Measurements from ENCODE around the gene MTX3.

Gene MTX3

DNA sequence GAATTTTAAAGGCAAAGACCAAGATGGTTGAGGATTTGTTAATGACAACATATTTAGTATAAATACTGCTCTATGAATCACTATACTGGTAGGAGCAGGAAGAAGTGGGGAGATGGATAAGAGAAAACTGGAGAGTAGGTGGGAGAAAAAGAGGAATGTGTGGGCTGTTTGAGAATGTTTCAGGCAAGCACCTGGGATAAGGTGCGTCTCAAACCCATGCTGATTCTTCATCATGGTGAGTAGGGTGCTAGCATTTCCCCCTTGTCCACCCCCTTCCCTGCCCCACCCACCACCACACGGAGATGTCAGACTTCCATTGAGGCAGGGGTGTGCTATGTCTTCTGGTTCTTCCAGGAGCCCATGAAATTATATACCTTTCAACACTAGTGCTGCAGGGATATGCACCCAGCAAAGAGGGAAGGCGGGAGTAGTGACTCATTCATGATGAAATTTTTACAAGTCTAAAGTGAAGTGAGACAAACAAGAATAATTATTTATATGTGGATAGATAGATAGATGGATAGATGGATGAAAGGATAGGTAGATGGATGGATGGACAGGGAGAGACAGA lies 54.3 kb downstream of the MTX3 start:
- no peak for DNase-seq (ENCODE audit: low read depth in 2 of 3, low spot score in 1 of 3)

DNA sequence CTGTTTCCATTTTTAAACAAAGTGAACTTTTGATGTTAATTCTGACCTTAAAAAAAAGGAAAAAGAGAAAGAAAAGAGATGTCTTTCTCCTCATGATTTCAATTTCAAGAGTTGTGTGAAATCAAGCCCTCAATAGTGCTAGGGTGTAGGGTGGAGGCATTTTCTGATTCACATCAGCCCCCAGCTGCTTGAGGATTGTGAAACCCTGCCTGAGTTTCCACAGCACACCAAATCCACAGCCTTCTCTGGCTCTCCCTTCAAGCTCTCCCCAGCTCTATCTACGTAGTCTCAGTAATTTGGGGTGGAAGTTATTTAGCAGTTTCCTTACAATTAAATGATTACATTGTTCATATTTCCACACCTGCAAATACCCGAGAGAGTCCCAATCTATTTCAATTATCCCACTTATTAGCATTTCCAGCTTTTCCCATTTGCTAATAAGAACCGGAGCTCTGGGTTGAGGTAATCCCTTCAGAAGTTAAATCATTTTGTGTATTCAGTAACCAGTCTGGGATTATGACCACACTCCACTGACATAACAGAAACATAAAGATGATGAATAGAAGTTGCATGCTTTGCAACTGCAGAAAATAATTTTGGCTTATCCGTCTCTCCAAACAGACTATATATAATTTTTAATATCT lies 54.9 kb downstream of the MTX3 start:
- no peak for DNase-seq (ENCODE audit: low read depth in 2 of 3, low spot score in 1 of 3)

DNA sequence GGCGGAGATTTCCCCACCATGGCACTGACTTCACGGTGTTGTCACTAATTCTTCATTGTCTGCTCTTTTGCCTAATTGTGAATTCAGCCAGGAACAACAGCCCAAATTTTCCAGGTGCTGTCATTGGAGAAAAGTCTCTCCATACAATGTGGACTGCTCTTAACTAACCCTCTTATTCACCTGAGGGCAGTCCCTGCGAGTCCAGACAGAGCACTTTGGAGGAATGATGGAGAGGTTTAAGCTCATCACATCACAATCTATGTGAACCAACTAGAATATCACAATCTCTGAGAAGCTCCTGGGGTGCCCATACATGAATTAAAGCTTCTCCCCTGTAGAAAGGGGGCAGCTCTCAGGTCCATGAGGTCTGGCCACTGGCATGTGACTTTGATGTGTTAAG lies 56.4 kb downstream of the MTX3 start:
- DNase-seq (ENCODE audit: low read depth in 2 of 3, low spot score in 1 of 3), result no peak

DNA sequence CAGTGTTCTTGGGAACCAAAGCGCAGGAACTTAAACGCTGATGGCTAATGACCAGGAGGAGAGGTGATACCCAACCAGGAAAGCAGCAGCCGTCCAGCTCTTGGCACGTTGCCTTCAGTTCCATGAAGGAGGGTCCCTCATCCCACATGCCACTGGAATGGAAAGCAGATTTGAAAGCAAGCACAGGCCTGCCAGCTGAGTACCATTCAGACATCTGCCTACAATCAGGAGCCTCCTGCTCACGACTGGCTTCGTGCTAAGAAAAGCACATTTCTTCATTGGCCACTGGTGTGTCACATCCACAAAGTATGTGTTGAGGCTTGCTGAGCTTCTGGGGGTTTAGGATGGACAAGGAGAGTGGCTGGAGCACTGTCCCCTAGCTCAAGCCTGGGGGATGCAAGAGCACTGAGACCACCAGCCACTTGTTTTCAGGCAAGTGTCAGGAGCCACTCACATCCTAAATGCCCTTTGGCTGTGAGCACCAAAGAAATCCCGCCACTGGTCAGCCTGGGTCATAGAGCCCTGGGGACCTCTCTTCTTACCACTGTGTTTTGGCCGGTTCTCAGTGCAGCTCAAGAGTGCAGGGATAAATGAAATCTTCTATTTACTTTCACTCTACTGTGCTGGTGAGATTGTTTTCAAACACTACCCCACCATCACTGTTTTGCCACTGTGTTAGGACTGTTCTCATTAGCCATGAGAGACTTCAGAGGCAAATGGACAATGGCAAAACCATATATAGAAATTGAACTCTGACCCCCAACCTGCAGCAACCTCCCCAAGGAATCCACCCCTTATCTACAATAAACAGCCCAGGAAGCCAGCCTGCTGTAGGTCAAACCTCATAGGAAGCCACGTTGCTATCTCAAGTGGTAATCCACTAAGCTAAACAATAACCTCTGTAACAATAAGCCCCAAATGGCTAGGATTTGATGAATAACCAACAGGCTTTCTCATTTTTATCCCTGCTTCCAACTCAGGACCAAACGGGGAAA lies 58.3 kb downstream of the MTX3 start:
- no peak for DNase-seq (ENCODE audit: low read depth in 2 of 3, low spot score in 1 of 3)

DNA sequence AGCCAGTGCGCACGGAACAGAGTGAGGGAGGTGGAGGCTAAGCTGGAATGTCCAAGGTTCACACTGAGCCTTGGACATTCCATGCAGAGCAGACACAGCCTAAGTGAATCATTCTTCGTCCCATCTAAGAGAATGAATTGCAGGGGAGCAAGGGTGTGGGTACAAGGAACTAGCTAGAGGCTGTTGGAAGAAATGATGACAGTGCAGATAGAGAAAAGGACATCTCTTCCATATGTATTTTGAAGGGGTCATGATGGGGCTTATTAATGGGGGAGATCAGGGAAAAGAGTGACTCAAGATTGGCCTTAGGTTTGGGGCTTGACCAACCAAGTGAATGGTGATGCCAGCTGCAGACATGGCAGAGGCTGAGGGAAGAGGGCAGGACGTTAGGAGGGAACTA lies 59.2 kb downstream of the MTX3 start:
- DNase-seq (ENCODE audit: low read depth in 2 of 3, low spot score in 1 of 3), result no peak

DNA sequence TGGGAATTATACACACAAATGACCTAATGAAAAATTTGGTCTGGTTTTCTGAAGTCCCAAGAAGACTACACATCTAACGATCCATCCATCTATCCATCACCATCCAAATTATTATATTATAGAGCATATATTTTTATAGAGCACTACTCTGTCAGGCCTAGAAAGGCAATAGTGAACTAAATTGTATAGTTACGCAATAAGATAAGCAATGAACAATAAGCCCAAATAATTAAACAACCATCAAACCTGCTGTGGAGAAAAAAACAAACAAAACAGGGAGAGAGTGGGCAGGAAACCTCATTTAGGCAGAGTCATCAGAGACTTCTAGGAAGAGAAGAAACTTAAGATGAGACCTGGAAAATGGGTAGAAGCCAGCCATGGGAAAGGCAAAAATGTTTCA lies 59.7 kb downstream of the MTX3 start:
- DNase-seq (ENCODE audit: low read depth in 2 of 3, low spot score in 1 of 3), result no peak

DNA sequence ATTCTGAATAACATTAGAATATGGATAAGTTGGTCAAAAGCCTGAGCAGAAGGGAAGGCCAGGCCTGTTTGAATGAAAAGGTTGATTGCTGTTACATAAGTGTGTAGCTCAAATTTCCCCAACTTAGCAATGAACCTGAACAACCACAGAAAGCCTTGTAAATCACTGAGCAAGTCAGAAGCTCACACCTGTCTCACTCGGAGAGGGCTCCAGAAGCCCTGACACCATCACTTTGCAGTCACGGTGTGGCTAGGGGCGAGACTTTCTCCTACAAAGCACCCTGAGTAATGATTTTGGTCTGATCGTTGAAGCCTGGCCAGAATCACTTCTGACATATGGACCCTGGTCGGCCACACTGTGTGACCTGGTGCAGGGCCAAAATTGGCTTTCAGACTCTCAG lies 62.0 kb downstream of the MTX3 start:
- DNase-seq (ENCODE audit: low read depth in 2 of 3, low spot score in 1 of 3), result no peak

Measured in stimulated activated CD4-positive, alpha-beta T cell treated with anti-CD3 and anti-CD28 coated beads, Interleukin-12 subunit alpha, Interleukin-12 subunit beta, amount 100 ng/mL, for 48 hours (primary cell).